Measurements from ENCODE around the gene WNT2B. TPM values are rescaled to one million over a fixed set of nuclear protein-coding genes. Genes with fewer than 3 reads are reported as not detected.

Gene WNT2B
- total RNA-seq, 1 experiment from 2014 or later, result 0.68 TPM

DNA sequence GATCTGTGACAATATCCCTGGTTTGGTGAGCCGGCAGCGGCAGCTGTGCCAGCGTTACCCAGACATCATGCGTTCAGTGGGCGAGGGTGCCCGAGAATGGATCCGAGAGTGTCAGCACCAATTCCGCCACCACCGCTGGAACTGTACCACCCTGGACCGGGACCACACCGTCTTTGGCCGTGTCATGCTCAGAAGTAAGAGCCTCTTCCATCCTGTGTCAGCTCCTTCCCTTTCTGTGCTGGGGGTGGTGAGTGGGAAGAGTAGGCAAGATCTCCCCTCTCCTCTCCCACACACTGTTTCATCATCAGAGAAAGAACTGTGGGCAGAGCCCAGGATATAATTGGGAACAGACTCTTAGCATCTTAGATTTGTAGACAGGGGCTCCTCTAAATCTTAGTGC, 6.1 kb downstream of the WNT2B start:
- no peak overlapping the region for H4K8ac ChIP-seq (replicated peaks; ENCODE audit: insufficient read length, low read depth, low read length)
- H3K9me3 ChIP-seq (ENCODE audit: control insufficient read depth, low read depth, low read length), result no peaks in the 10 kb centered on the region
- Mint-ChIP-seq H3K27me3 (ENCODE audit: low read depth) (peaks cover 62% of the 10 kb centered on the region), H3K9me3 (no peaks in the 10 kb centered on the region), H3K36me3 (ENCODE audit: insufficient read depth in 1 of 3, low read depth in 3 of 3) (no peaks in the 10 kb centered on the region; a peak in 1 of 7 replicates), H3K27ac (no peak overlapping the region), H3K4me1 (peaks cover 17 to 28% of the 10 kb centered on the region in 2 experiments), H3K4me3 (no peak overlapping the region)
- H3K79me1 ChIP-seq (ENCODE audit: insufficient read depth, low read depth, low read length, poor library complexity, severe bottlenecking), result no peaks in the 10 kb centered on the region
- no peaks in the 10 kb centered on the region for H3K79me2 ChIP-seq (ENCODE audit: insufficient read depth, low read length)
- WGBS (ENCODE audit: extremely low coverage, insufficient read length, low lambda C conversion rate), result no CpG with 5 or more reads among the region's 12 CpGs
- H3K9ac ChIP-seq (ENCODE audit: extremely low read depth, insufficient read length, low read length), result no peak overlapping the region
- H2BK20ac ChIP-seq (ENCODE audit: low read depth, low read length, poor library complexity, severe bottlenecking), result no peak overlapping the region
- H3K56ac ChIP-seq (ENCODE audit: insufficient read length, low read depth, low read length), result no peak overlapping the region
- TF ChIP-seq, protein P1, sequence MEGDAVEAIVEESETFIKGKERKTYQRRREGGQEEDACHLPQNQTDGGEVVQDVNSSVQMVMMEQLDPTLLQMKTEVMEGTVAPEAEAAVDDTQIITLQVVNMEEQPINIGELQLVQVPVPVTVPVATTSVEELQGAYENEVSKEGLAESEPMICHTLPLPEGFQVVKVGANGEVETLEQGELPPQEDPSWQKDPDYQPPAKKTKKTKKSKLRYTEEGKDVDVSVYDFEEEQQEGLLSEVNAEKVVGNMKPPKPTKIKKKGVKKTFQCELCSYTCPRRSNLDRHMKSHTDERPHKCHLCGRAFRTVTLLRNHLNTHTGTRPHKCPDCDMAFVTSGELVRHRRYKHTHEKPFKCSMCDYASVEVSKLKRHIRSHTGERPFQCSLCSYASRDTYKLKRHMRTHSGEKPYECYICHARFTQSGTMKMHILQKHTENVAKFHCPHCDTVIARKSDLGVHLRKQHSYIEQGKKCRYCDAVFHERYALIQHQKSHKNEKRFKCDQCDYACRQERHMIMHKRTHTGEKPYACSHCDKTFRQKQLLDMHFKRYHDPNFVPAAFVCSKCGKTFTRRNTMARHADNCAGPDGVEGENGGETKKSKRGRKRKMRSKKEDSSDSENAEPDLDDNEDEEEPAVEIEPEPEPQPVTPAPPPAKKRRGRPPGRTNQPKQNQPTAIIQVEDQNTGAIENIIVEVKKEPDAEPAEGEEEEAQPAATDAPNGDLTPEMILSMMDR (conservative IDR thresholded peaks at IDR 0.05), result no peak
- H4K20me1 ChIP-seq (ENCODE audit: control insufficient read depth, insufficient read depth, insufficient read length), result no peaks in the 10 kb centered on the region
- no peak overlapping the region for H2BK15ac ChIP-seq (ENCODE audit: low read depth, low read length)
- H2AFZ ChIP-seq (ENCODE audit: low read length), result no peak overlapping the region
- H2BK120ac ChIP-seq (ENCODE audit: low read depth, low read length, poor library complexity, severe bottlenecking), result no peak overlapping the region
- H4K91ac ChIP-seq (ENCODE audit: insufficient read length, low read depth, low read length), result no peak overlapping the region
- H3K23me2 ChIP-seq (ENCODE audit: insufficient read length, low read depth, low read length, poor library complexity, severe bottlenecking), result peaks cover 5% of the 10 kb centered on the region
- no peak overlapping the region for H2BK5ac ChIP-seq (ENCODE audit: insufficient read length, low read length)
- no peak overlapping the region for H3K18ac ChIP-seq (ENCODE audit: insufficient read length, low read depth, low read length)
- H3K27me3 ChIP-seq (ENCODE audit: insufficient read depth, low read length), result peaks cover 25% of the 10 kb centered on the region
- no peak overlapping the region for H2AK5ac ChIP-seq (ENCODE audit: insufficient read length, low read length)
- no peak overlapping the region for H3K4ac ChIP-seq (ENCODE audit: low read depth, low read length)
- H3K4me1 ChIP-seq (ENCODE audit: insufficient read depth, low read length), result 0 out of 2 replicates have a peak, but pooled peaks cover under 1% of the 10 kb centered on the region
- H3K14ac ChIP-seq (ENCODE audit: insufficient read depth, low read length), result no peak overlapping the region
- DNase-seq, result no peak
- no peak overlapping the region for H3K23ac ChIP-seq (ENCODE audit: insufficient read length, low read depth, low read length)
- no peak overlapping the region for H3T11ph ChIP-seq (ENCODE audit: low read length)
- H2BK12ac ChIP-seq (ENCODE audit: insufficient read length, low read depth, low read length), result no peak overlapping the region
- H3K27ac ChIP-seq (ENCODE audit: insufficient read length, low read depth, low read length), result no peak overlapping the region
- H3K4me2 ChIP-seq (ENCODE audit: insufficient read depth, insufficient read length, low read length), result no peak overlapping the region
- no peak overlapping the region for H4K5ac ChIP-seq (ENCODE audit: insufficient read length, low read depth, low read length)
